DOHH2 (cell line): Measurements from ENCODE around the gene IL6R.

Source experiments
- CTCF ChIP-seq: fragments of 200-600 bp; sonication (generic); IDR thresholded peaks from one replicate; pipeline ENCODE4 v1.5.1; 2014; ENCODE audit warnings: antibody characterized with exemption, mild to moderate bottlenecking, low read depth, low read length; ENCODE audit not compliant: poor library complexity, severe bottlenecking
- EZH2phosphoT487 ChIP-seq: fragments of 200-600 bp; sonication (generic); IDR thresholded peaks from 2 replicates; pipeline ENCODE4 v1.6.1; 2017; ENCODE audit warnings: borderline replicate concordance, mild to moderate bottlenecking, antibody characterized with exemption, low read length, moderate library complexity, mixed read lengths

- TF ChIP-seq CTCF (no peak), EZH2phosphoT487 (no peak)
Observed at GRCh38 chr1:154404511-154404931, 622 bp upstream of the IL6R start.
